ENCODE data around the gene VEPH1.

Gene VEPH1

GRCh38 chr3:157427901-157428300, 75.3 kb downstream of the VEPH1 start:
- no peak overlapping the region for H3K4me3 ChIP-seq (ENCODE audit: low read depth, low read length)
- TF ChIP-seq CTCF (IDR thresholded peaks at IDR 0.05; ENCODE audit: insufficient read depth, low read depth, low read length, missing control alignments), result no peak
- DNase-seq (ENCODE audit: low read depth), result no peak

GRCh38 chr3:157423337-157423736, 79.9 kb downstream of the VEPH1 start:
- TF ChIP-seq CTCF (IDR thresholded peaks at IDR 0.05; ENCODE audit: insufficient read depth, low read depth, low read length, missing control alignments), result no peak
- H3K4me3 ChIP-seq (ENCODE audit: low read depth, low read length), result no peak overlapping the region
- no peak for DNase-seq (ENCODE audit: low read depth)

- H3K4me3 ChIP-seq (ENCODE audit: low read depth, low read length), result no peak overlapping the region
- no peak for DNase-seq (ENCODE audit: low read depth)
- TF ChIP-seq CTCF (IDR thresholded peaks at IDR 0.05; ENCODE audit: insufficient read depth, low read depth, low read length, missing control alignments), result no peak
These were observed 82.5 kb downstream of the VEPH1 start for GRCh38 chr3:157420606-157421130.

- H3K4me3 ChIP-seq (ENCODE audit: low read depth, low read length), result no peak overlapping the region
- no peak for DNase-seq (ENCODE audit: low read depth)
- TF ChIP-seq CTCF (IDR thresholded peaks at IDR 0.05; ENCODE audit: insufficient read depth, low read depth, low read length, missing control alignments), result no peak
These were observed 85.1 kb downstream of the VEPH1 start for GRCh38 chr3:157418104-157418503.

- TF ChIP-seq CTCF (IDR thresholded peaks at IDR 0.05; ENCODE audit: insufficient read depth, low read depth, low read length, missing control alignments), result no peak
- no peak for DNase-seq (ENCODE audit: low read depth)
- H3K4me3 ChIP-seq (ENCODE audit: low read depth, low read length), result no peak overlapping the region
These were observed 86.0 kb downstream of the VEPH1 start for GRCh38 chr3:157417247-157417646.

- no peak overlapping the region for H3K4me3 ChIP-seq (ENCODE audit: low read depth, low read length)
- no peak for TF ChIP-seq CTCF (IDR thresholded peaks at IDR 0.05; ENCODE audit: insufficient read depth, low read depth, low read length, missing control alignments)
These were observed 86.7 kb downstream of the VEPH1 start for GRCh38 chr3:157416347-157417087.

GRCh38 chr3:157414861-157415260, 88.4 kb downstream of the VEPH1 start:
- no peak for DNase-seq (ENCODE audit: low read depth)
- TF ChIP-seq CTCF (IDR thresholded peaks at IDR 0.05; ENCODE audit: insufficient read depth, low read depth, low read length, missing control alignments), result no peak

More at GRCh38 chr3:157416347-157417087, 86.7 kb downstream of the VEPH1 start:
- DNase-seq (ENCODE audit: low read depth), result no peak

More at GRCh38 chr3:157414861-157415260, 88.4 kb downstream of the VEPH1 start:
- no peak overlapping the region for H3K4me3 ChIP-seq (ENCODE audit: low read depth, low read length)
